Measurements from ENCODE around the gene ZMIZ1. TPM values are rescaled to one million over a fixed set of nuclear protein-coding genes. Genes with fewer than 3 reads are reported as not detected.

Gene ZMIZ1
- total and polyA plus RNA-seq, 12 donors = 6.6 to 113 (median 55.1) TPM

DNA sequence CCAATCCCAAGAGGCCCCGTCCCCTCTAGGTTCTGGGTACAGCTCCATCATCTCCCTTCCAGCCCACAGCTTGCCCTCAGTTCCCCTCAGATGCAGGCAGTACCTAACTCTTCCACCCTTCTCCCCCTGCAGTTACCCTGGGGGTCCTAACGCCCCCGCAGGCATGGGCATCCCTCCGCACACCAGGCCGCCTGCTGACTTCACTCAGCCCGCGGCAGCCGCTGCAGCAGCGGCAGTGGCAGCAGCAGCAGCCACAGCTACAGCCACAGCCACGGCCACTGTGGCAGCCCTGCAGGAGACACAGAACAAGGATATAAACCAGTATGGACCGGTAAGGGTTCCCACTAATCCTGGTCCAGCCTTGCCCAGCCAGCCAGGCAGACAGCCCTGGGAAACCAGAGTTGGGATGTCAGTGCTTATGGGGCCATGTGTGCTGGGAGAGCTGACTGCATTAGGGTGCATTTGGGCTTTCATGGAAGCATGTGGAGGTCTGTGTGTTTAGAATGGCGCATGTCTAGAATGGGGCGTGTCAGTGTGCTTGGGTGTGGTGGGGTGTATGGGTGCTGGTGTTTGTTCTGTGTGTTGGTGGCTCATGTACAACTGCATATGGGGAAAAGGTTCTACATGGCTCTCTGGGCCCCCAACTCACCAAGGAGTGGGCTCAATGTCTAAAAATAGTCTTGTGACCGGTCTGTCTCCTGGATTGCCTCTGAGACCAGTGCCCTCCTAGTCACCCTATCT is 223.4 kb downstream of the ZMIZ1 start:
- DNase-seq = no peak
- peaks cover 0 to 13% of the 10 kb centered on the region in 2 donors for H3K4me1 ChIP-seq (replicated peaks in 1 of 2)
- H3K27ac ChIP-seq = peak overlapping the region in 1 of 5 donors; percentile 81
- H3K27me3 ChIP-seq = no peaks in the 10 kb centered on the region
- H3K4me3 ChIP-seq = no peak overlapping the region
- intact Hi-C loops (cut with DNase I) = no loop called here
- H3K9me3 ChIP-seq (replicated peaks in 1 of 3) = no peaks in the 10 kb centered on the region
- 85 to 91% (median 87%) methylated on average over 7 to 14 of the region's 14 CpGs for WGBS, 4 donors
- TF ChIP-seq CTCF (IDR thresholded peaks at IDR 0.05) (no peak), POLR2A (IDR thresholded peaks at IDR 0.05) (no peak)
- H3K36me3 ChIP-seq (replicated peaks in 1 of 2) = peaks cover 0 to 71% of the 10 kb centered on the region in 2 donors

GRCh38 chr10:79292891-79293746 is 224.4 kb downstream of the ZMIZ1 start:
- 70 to 80% (median 76%) methylated on average over 10 to 24 of the region's 24 CpGs for WGBS, 4 donors
- peak overlapping the region; percentile 7 to 81 (median 50) for H3K27ac ChIP-seq

GRCh38 chr10:79293841-79294581 is 225.2 kb downstream of the ZMIZ1 start:
- Histone ChIP-seq H3K36me3 (replicated peaks in 1 of 2) (peaks cover 0 to 85% of the 10 kb centered on the region in 2 donors), H3K27me3 (no peaks in the 10 kb centered on the region), H3K27ac (peak overlapping the region in 4 of 5 donors; percentile 15 to 81 (median 58)), H3K9me3 (replicated peaks in 1 of 3) (no peaks in the 10 kb centered on the region), H3K4me3 (no peak overlapping the region), H3K4me1 (replicated peaks in 1 of 2) (peaks cover 5 to 14% of the 10 kb centered on the region in 2 donors)
- WGBS, 4 donors = 69 to 84% (median 77%) methylated on average over 8 to 11 of the region's 11 CpGs
- peak in 3 of 7 donors; percentile 57 to 64 (median 63) for DNase-seq
- intact Hi-C loops (cut with DNase I) = no loop called here
- TF ChIP-seq POLR2A (IDR thresholded peaks at IDR 0.05) (no peak), CTCF (IDR thresholded peaks at IDR 0.05) (no peak)

More at GRCh38 chr10:79292891-79293746, 224.4 kb downstream of the ZMIZ1 start:
- intact Hi-C loops (cut with DNase I) = no loop called here
- Histone ChIP-seq H3K4me1 (replicated peaks in 1 of 2) (peaks cover 0 to 7% of the 10 kb centered on the region in 2 donors), H3K9me3 (replicated peaks in 1 of 3) (no peaks in the 10 kb centered on the region), H3K27me3 (no peaks in the 10 kb centered on the region), H3K36me3 (replicated peaks in 1 of 2) (peaks cover 0 to 76% of the 10 kb centered on the region in 2 donors), H3K4me3 (no peak overlapping the region)
- TF ChIP-seq CTCF (IDR thresholded peaks at IDR 0.05) = peak; percentile 25 to 40 (median 31)
- no peak for TF ChIP-seq POLR2A (IDR thresholded peaks at IDR 0.05)
- DNase-seq = peak in 1 of 7 donors; percentile 45

Data from adrenal gland (tissue), 12 donors.